ENCODE results near the gene SMAGP.
A peak's percentile ranks its signal among the peaks of the same experiment; 100 is the strongest.
"Not testable (repeated sequence)": the region's sequence is repeated elsewhere in the genome, so short reads cannot be mapped to it uniquely, and the experiment has no call there.

The SMAGP gene

GRCh38 chr12:51270067-51270950 is at the start of gene SMAGP:
Gene SMAGP, minus strand, starts transcription at chr12:51270415. Its CDS starts 1,137 bp downstream, at chr12:51269278.
- DNase-seq (ENCODE audit: low spot score) = peak; percentile 71

GRCh38 chr12:51318846-51319599 is 48.8 kb upstream of the SMAGP start:
- no peak for DNase-seq (ENCODE audit: low spot score)

GRCh38 chr12:51318057-51318806 is 48.0 kb upstream of the SMAGP start:
- DNase-seq (ENCODE audit: low spot score) = not testable (repeated sequence)

GRCh38 chr12:51311389-51311788 is 41.2 kb upstream of the SMAGP start:
- no peak for DNase-seq (ENCODE audit: low spot score)

GRCh38 chr12:51307655-51308593 is 37.7 kb upstream of the SMAGP start:
- DNase-seq (ENCODE audit: low spot score) = no peak

- DNase-seq (ENCODE audit: low spot score) = no peak
Measured at GRCh38 chr12:51306507-51306906, 36.3 kb upstream of the SMAGP start.

GRCh38 chr12:51300768-51301167 is 30.6 kb upstream of the SMAGP start:
- not testable (repeated sequence) for DNase-seq (ENCODE audit: low spot score)

GRCh38 chr12:51295651-51296050 is 25.4 kb upstream of the SMAGP start:
- no peak for DNase-seq (ENCODE audit: low spot score)

- not testable (repeated sequence) for DNase-seq (ENCODE audit: low spot score)
Measured at GRCh38 chr12:51294097-51294496, 23.9 kb upstream of the SMAGP start.

- DNase-seq (ENCODE audit: low spot score) = no peak
Measured at GRCh38 chr12:51293696-51294095, 23.5 kb upstream of the SMAGP start.

GRCh38 chr12:51291603-51292513 is 21.6 kb upstream of the SMAGP start:
- DNase-seq (ENCODE audit: low spot score) = peak; percentile 23

GRCh38 chr12:51285843-51286242 is 15.6 kb upstream of the SMAGP start:
- no peak for DNase-seq (ENCODE audit: low spot score)

GRCh38 chr12:51281202-51281924 is 11.1 kb upstream of the SMAGP start:
- DNase-seq (ENCODE audit: low spot score) = no peak

- DNase-seq (ENCODE audit: low spot score) = no peak
Measured at GRCh38 chr12:51275088-51275487, 4.9 kb upstream of the SMAGP start.

GRCh38 chr12:51272810-51273209 is 2.6 kb upstream of the SMAGP start:
- DNase-seq (ENCODE audit: low spot score) = not testable (repeated sequence)

- DNase-seq (ENCODE audit: low spot score) = no peak
Measured at GRCh38 chr12:51270951-51271518, 820 bp upstream of the SMAGP start.

GRCh38 chr12:51269174-51270066 is 795 bp downstream of the SMAGP start:
- DNase-seq (ENCODE audit: low spot score) = peak; percentile 42

GRCh38 chr12:51265024-51265423 is 5.2 kb downstream of the SMAGP start:
- DNase-seq (ENCODE audit: low spot score) = no peak
